HepG2 (cell line): ENCODE results near the gene YY1AP1. TPM values are rescaled to one million over a fixed set of nuclear protein-coding genes. Genes with fewer than 3 reads are reported as not detected.
A peak's percentile ranks its signal among the peaks of the same experiment; 100 is the strongest.

ENCODE experiments used
- ATAC-seq: fragments of 200-7000 bp; cut with Tn5 transposase; 3 replicates; pipeline ENCODE4 v1.9.1; 2020; ENCODE audit warnings: mild to moderate bottlenecking, moderate library complexity
- BruUV-seq: library from RNA; stranded (reverse); fragments of 400-500 nt; replicated peaks from 2 replicates; lab custom pipeline; 2021; lab: Mats Ljungman, UMichigan
- CTCF ChIA-PET: fragments of 300-600 bp; formaldehyde crosslinking; extraction: SDS; loops from one replicate; lab custom pipeline; 2021; ENCODE audit warnings: low total read pairs, inconsistent platforms, low intra/inter-chr PET ratio; lab: Yijun Ruan, JAX
- POLR2A ChIA-PET: fragments of 350-600 bp; sonication (Branson Sonifier 250); formaldehyde crosslinking; loops from one replicate; lab custom pipeline; 2020; ENCODE audit warnings: antibody characterized with exemption, inconsistent platforms; lab: Yijun Ruan, JAX
- DNase-seq: peaks from one replicate; pipeline ENCODE4 v3.0.0-alpha.2; 2015; ENCODE audit warnings: low spot score
- FAIRE-seq: peaks from 3 replicates; lab custom pipeline; 2011; peaks lifted over from hg19 to GRCh38; lab: Jason Lieb, UNC
- H2AFZ ChIP-seq: one replicate; pipeline ENCODE4 v1.6.1; 2011; ENCODE audit warnings: low read length, inconsistent platforms
- H3K27ac ChIP-seq: fragments of 300-600 bp; 3 replicates; pipeline ENCODE4 v1.8.0; 2011; ENCODE audit warnings: mixed run types, mild to moderate bottlenecking, mixed read lengths, low read length, inconsistent platforms; ENCODE audit not compliant: insufficient read depth; ENCODE audit errors: extremely low read length
- H3K27me3 ChIP-seq, 2 experiments: fragments of 200-600 bp in 1 of 2; 2 replicates in 1 of 2; 3 replicates in 1 of 2; pipeline versions ENCODE4 v1.6.0 to v1.8.0; 2011; ENCODE audit warnings: low read length in 2 of 2, mild to moderate bottlenecking in 2 of 2, moderate library complexity in 2 of 2, inconsistent platforms in 1 of 2; ENCODE audit not compliant: insufficient read depth in 2 of 2, control insufficient read depth in 1 of 2
- H3K36me3 ChIP-seq, 2 experiments: fragments of 200-600 bp in 1 of 2; replicated peaks in 1 of 2; 2 replicates in 1 of 2; 3 replicates in 1 of 2; pipeline versions ENCODE4 v1.5.1 to v1.8.0; 2011; ENCODE audit warnings: low read length in 2 of 2, inconsistent platforms in 1 of 2; ENCODE audit not compliant: insufficient read depth in 2 of 2, control insufficient read depth in 1 of 2
- H3K4me1 ChIP-seq: 2 replicates; pipeline ENCODE4 v1.5.1; 2012; ENCODE audit warnings: low read length, inconsistent platforms; ENCODE audit not compliant: insufficient read depth
- H3K4me2 ChIP-seq: 2 replicates; pipeline ENCODE4 v1.6.0; 2011; ENCODE audit warnings: low read depth, low read length, inconsistent platforms
- H3K4me3 ChIP-seq, 3 experiments: fragments of 200-600 bp in 1 of 3; sonication (generic), shearing (Covaris generic) in 1 of 3; replicated peaks in 1 of 3; 2 replicates each; pipeline ENCODE4 v1.5.1; 2011 to 2016; ENCODE audit warnings: low read length in 3 of 3, inconsistent platforms in 2 of 3, low read depth in 2 of 3, mild to moderate bottlenecking in 2 of 3, control low read depth in 1 of 3, mixed read lengths in 1 of 3; ENCODE audit not compliant: insufficient read depth in 1 of 3
- H3K79me2 ChIP-seq: one replicate; pipeline ENCODE4 v1.6.1; 2011; ENCODE audit warnings: low read length, inconsistent platforms; ENCODE audit not compliant: insufficient read depth
- H3K9ac ChIP-seq: 2 replicates; pipeline ENCODE4 v1.6.0; 2011; ENCODE audit warnings: mild to moderate bottlenecking, low read depth, low read length, inconsistent platforms; ENCODE audit not compliant: insufficient read depth
- H3K9me3 ChIP-seq: 2 replicates; pipeline ENCODE4 v1.5.1; 2012; ENCODE audit warnings: mild to moderate bottlenecking, low read length
- H4K20me1 ChIP-seq: 2 replicates; pipeline ENCODE4 v1.6.0; 2011; ENCODE audit warnings: inconsistent platforms, mild to moderate bottlenecking, low read length, moderate library complexity; ENCODE audit not compliant: insufficient read depth
- CHCHD3 ChIP-seq: sonication (generic); formaldehyde crosslinking; IDR thresholded peaks from 2 replicates; pipeline ENCODE4 v1.8.0; 2022; ENCODE audit warnings: mild to moderate bottlenecking, missing genetic modification reagents, moderate library complexity
- MAFF ChIP-seq: IDR thresholded peaks from 2 replicates; pipeline ENCODE4 v1.6.1; 2011; ENCODE audit warnings: low read depth, low read length, improper control_type of control experiment
- MAFK ChIP-seq, 2 experiments: IDR thresholded peaks in 1 of 2; conservative IDR thresholded peaks in 1 of 2; 2 replicates each; pipeline ENCODE4 v1.6.1; 2011; ENCODE audit warnings: improper control_type of control experiment in 2 of 2, low read length in 2 of 2
- MIXL1 ChIP-seq: IDR thresholded peaks from 2 replicates; pipeline ENCODE4 v1.6.1; 2016
- NFRKB ChIP-seq: fragments of 450-650 bp; IDR thresholded peaks from 2 replicates; pipeline ENCODE4 v1.6.1; 2017
- RAD51 ChIP-seq: fragments of 450-650 bp; IDR thresholded peaks from 2 replicates; pipeline ENCODE4 v1.6.1; 2016; ENCODE audit warnings: borderline replicate concordance
- ZNF367 ChIP-seq: sonication (generic); formaldehyde crosslinking; IDR thresholded peaks from 2 replicates; pipeline ENCODE4 v1.4.0; 2020; ENCODE audit warnings: missing genetic modification reagents, borderline replicate concordance
- ZNF383 ChIP-seq: sonication (generic); formaldehyde crosslinking; IDR thresholded peaks from 2 replicates; pipeline ENCODE4 v1.4.0; 2020; ENCODE audit warnings: missing genetic modification reagents, mild to moderate bottlenecking, borderline replicate concordance
- ZNF431 ChIP-seq: sonication (generic); formaldehyde crosslinking; IDR thresholded peaks from 2 replicates; pipeline ENCODE4 v1.9.0; 2022; ENCODE audit warnings: missing genetic modification reagents, low read depth, mild to moderate bottlenecking, borderline replicate concordance
- ZNF550 ChIP-seq: sonication (generic); formaldehyde crosslinking; IDR thresholded peaks from 2 replicates; pipeline ENCODE4 v1.4.0; 2020; ENCODE audit warnings: mild to moderate bottlenecking, missing genetic modification reagents, borderline replicate concordance
- WGBS: methylation state at CpG from one replicate; pipeline ENCODE4 v1.1.6; 2017; ENCODE audit warnings: low lambda C conversion rate; 5-methylcytosine and 5-hydroxymethylcytosine counted together
- in situ Hi-C: cut with HindIII; loops from 2 replicates; pipeline ENCODE4 v1.10.0; 2017; ENCODE audit warnings: low pct_unique_long_range_greater_than_20kb; ENCODE audit not compliant: extremely low pct_ligation_motif_present
- intact Hi-C: fragments of 100-400 bp; cut with micrococcal nuclease; formaldehyde crosslinking; loops from one replicate; pipeline ENCODE4 v1.10.0; 2022; ENCODE audit not compliant: unreplicated experiment
- polyA plus RNA-seq, 8 experiments: library from polyadenylated mRNA; depleted of rRNA in 3 of 8; stranded (reverse) in 7 of 8; unstranded in 1 of 8; fragments of >200 nt; fragmentation: Illumina TruSeq in 4 of 8; extraction: Trizol in 4 of 8; gene quantifications; 2 replicates each; pipeline versions ENCODE4 v1.2.1 to v1.2.3, GENCODE V29; 2011 to 2016; ENCODE audit warnings: low read depth in 4 of 8, missing spikeins in 1 of 8, mixed read lengths in 1 of 8; ENCODE audit not compliant: insufficient read depth in 1 of 8
- total RNA-seq, 5 experiments: library from RNA; depleted of rRNA; stranded (reverse); fragments of >200 nt; fragmentation: Illumina TruSeq; extraction: Trizol; gene quantifications; 2 replicates each; pipeline ENCODE4 v1.2.3, GENCODE V29; 2016; ENCODE audit warnings: low read depth in 1 of 5
- TF ChIP-seq, protein P1 (sequence below): sonication (generic); formaldehyde crosslinking; IDR thresholded peaks from 2 replicates; pipeline ENCODE4 v1.4.0; 2020; ENCODE audit warnings: missing genetic modification reagents

YY1AP1 gene
- total and polyA plus RNA-seq, 2 of the 13 experiments (the other 11 are each of a cell fraction or from before 2014, with no cell fraction given): 28.5 to 69.4 TPM

DNA sequence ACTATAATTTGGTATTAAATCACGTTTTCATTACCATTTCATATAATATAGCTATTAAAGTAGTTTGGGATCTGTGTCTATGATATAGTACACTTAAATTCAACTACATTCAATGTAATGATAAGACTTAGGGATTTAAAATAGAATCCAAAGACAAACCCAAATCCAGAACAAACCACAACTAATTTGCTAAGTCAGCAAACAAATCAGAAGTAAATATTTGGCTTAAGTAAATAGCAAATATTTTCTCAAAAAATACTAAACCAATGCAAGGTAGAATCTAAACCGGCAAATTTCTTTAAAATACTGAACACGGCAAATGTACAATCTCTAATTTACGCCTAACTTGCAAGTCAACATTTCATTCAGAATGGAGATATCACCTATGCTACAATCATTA lies 16.8 kb downstream of the YY1AP1 start:
- no peaks in the 10 kb centered on the region for H3K79me2 ChIP-seq
- peaks cover 26 to 79% of the 10 kb centered on the region in 2 experiments for H3K36me3 ChIP-seq
- H3K9me3 ChIP-seq: no peaks in the 10 kb centered on the region
- WGBS: 92% methylated on average over 4 of the region's 4 CpGs
- H3K27me3 ChIP-seq: no peaks in the 10 kb centered on the region
- POLR2A ChIA-PET: no interaction called here
- in situ Hi-C loops: no loop called here
- CTCF ChIA-PET: no interaction called here
- H2AFZ ChIP-seq: no peak overlapping the region
- intact Hi-C loops: no loop called here
- ATAC-seq (no peak), FAIRE-seq (no peak)
- H3K4me1 ChIP-seq: no peaks in the 10 kb centered on the region
- TSS peak; percentile 41 for BruUV-seq
- H3K4me2 ChIP-seq: no peak overlapping the region
- TF ChIP-seq ZNF431 (CRISPR knock-in tag) (no peak), RAD51 (no peak), CHCHD3 (CRISPR knock-in tag) (no peak), NFRKB (no peak), MIXL1 (CRISPR knock-in tag) (no peak), MAFK (conservative IDR thresholded peaks at IDR 0.05 in 1 of 2, IDR thresholded peaks at IDR 0.05 in 1 of 2; ENCODE audit: low read length in 2 of 2) (peak; percentile 95 to 97), ZNF550 (CRISPR knock-in tag) (no peak), ZNF383 (CRISPR knock-in tag) (no peak), ZNF367 (CRISPR knock-in tag) (no peak), MAFF (peak; percentile 95)
- TF ChIP-seq, protein P1, sequence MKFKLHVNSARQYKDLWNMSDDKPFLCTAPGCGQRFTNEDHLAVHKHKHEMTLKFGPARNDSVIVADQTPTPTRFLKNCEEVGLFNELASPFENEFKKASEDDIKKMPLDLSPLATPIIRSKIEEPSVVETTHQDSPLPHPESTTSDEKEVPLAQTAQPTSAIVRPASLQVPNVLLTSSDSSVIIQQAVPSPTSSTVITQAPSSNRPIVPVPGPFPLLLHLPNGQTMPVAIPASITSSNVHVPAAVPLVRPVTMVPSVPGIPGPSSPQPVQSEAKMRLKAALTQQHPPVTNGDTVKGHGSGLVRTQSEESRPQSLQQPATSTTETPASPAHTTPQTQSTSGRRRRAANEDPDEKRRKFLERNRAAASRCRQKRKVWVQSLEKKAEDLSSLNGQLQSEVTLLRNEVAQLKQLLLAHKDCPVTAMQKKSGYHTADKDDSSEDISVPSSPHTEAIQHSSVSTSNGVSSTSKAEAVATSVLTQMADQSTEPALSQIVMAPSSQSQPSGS: no peak
- TF ChIP-seq, all 625 proteins: peak for 2
- Histone ChIP-seq H3K4me3 (no peak overlapping the region), H4K20me1 (no peaks in the 10 kb centered on the region), H3K27ac (no peak overlapping the region), H3K9ac (no peak overlapping the region)
- DNase-seq: no peak
